ENCODE data around the gene TJP2.

DNA sequence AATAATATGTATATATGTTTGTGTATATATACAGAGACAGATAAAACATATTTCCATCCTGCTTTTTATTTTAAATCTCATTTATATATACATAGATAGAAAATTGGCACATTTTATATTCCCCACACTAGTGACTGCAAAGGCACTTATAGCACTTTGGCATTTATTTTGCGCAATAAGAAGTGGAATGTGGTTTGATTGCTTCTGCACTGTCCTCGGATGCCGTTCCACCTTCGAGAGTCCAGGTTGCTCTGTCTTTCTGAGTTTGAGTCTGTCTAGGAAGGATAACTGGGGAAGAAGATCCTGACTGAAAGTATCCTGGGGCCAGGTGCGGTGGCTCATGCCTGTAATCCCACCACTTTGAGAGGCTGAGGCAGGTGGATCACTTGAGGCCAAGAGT, 84.5 kb downstream of the TJP2 start:
- TF ChIP-seq YY1 (IDR thresholded peaks at IDR 0.05; ENCODE audit: insufficient read depth, insufficient read length) (no peak), ZNF274 (IDR thresholded peaks at IDR 0.05; ENCODE audit: low read depth, low read length) (no peak)

All from NT2/D1 (cell line).